HCT116 (cell line): Measurements from ENCODE around the gene SORCS2. TPM values are rescaled to one million over a fixed set of nuclear protein-coding genes. Genes with fewer than 3 reads are reported as not detected.

Experiments used
- ATAC-seq: fragments of 200-7000 bp; cut with Tn5 transposase; 2 replicates; pipeline ENCODE4 v1.9.1; 2020; ENCODE audit warnings: mild to moderate bottlenecking, moderate library complexity
- BruUV-seq: library from RNA; stranded (reverse); fragments of 400-500 nt; replicated peaks from 2 replicates; lab custom pipeline; 2021; lab: Mats Ljungman, UMichigan
- CTCF ChIA-PET: fragments of 300-600 bp; sonication (Branson Sonifier 250); formaldehyde crosslinking; loops from one replicate; lab custom pipeline; 2021; ENCODE audit warnings: antibody characterized with exemption; lab: Charles Lee
- POLR2A ChIA-PET: fragments of 300-600, 350-600 bp; sonication (Branson Sonifier 250); formaldehyde crosslinking; loops from one replicate; lab custom pipeline; 2021; ENCODE audit warnings: antibody characterized with exemption; lab: Charles Lee
- RAD21 ChIA-PET, 2 experiments: fragments of 300-600 bp; sonication (Branson Sonifier 250); formaldehyde crosslinking; loops; one replicate each; lab custom pipeline; 2023; ENCODE audit warnings: low total read pairs in 2 of 2; ENCODE audit not compliant: uncharacterized antibody in 2 of 2, unreplicated experiment in 2 of 2, low non-redundant PET in 1 of 2; lab: Charles Lee
- DNase-seq: peaks from one replicate; pipeline ENCODE4 v3.0.0-alpha.2; 2010; ENCODE audit warnings: low read depth, low spot score
- H2AFZ ChIP-seq: fragments of 200-600 bp; shearing (Covaris generic), sonication (generic); 2 replicates; pipeline ENCODE4 v1.6.1; 2017; ENCODE audit warnings: low read depth, mixed run types, mixed read lengths, antibody characterized with exemption, low read length; ENCODE audit not compliant: poor library complexity, severe bottlenecking
- H3K27ac ChIP-seq: 2 replicates; pipeline ENCODE4 v1.5.1; 2012; ENCODE audit warnings: low read depth, low read length
- H3K27me3 ChIP-seq: fragments of 200-600 bp; sonication (generic); 2 replicates; pipeline ENCODE4 v1.6.1; 2016; ENCODE audit warnings: mixed run types, low read length, mixed read lengths; ENCODE audit not compliant: insufficient read depth
- H3K36me3 ChIP-seq, 2 experiments: fragments of 200-500 bp in 1 of 2; fragments of 200-600 bp in 1 of 2; sonication (Bioruptor generic) in 1 of 2; sonication (generic) in 1 of 2; 2 replicates each; pipeline versions ENCODE4 v1.5.1 to v1.6.1; 2014 to 2016; ENCODE audit warnings: low read length in 2 of 2, inconsistent platforms in 1 of 2, mixed read lengths in 1 of 2, mixed run types in 1 of 2; ENCODE audit not compliant: insufficient read depth in 2 of 2, control insufficient read depth in 1 of 2
- H3K4me1 ChIP-seq, 2 experiments: fragments of 200-600 bp in 1 of 2; sonication (generic) in 1 of 2; 2 replicates each; pipeline versions ENCODE4 v1.5.1 to v1.6.1; 2012 to 2017; ENCODE audit warnings: low read length in 2 of 2, inconsistent platforms in 1 of 2, mild to moderate bottlenecking in 1 of 2, mixed read lengths in 1 of 2, mixed run types in 1 of 2, moderate library complexity in 1 of 2; ENCODE audit not compliant: insufficient read depth in 2 of 2, control insufficient read depth in 1 of 2
- H3K4me2 ChIP-seq: fragments of 200-600 bp; sonication (generic); 2 replicates; pipeline ENCODE4 v1.6.1; 2017; ENCODE audit warnings: mixed run types, low read length, mixed read lengths
- H3K4me3 ChIP-seq, 2 experiments: fragments of 200-600 bp in 1 of 2; sonication (generic) in 1 of 2; replicated peaks in 1 of 2; 2 replicates each; pipeline ENCODE4 v1.5.1; 2011 to 2016; ENCODE audit warnings: low read length in 2 of 2, control low read depth in 1 of 2, low read depth in 1 of 2, mild to moderate bottlenecking in 1 of 2, mixed read lengths in 1 of 2, mixed run types in 1 of 2
- H3K79me2 ChIP-seq: fragments of 200-600 bp; sonication (generic); 2 replicates; pipeline ENCODE4 v1.6.1; 2017; ENCODE audit warnings: mild to moderate bottlenecking, mixed run types, low read length, moderate library complexity, mixed read lengths; ENCODE audit not compliant: insufficient read depth
- H3K9ac ChIP-seq: fragments of 200-600 bp; sonication (generic); 2 replicates; pipeline ENCODE4 v1.6.1; 2016; ENCODE audit warnings: low read length, mixed read lengths
- H3K9me2 ChIP-seq: fragments of 200-600 bp; sonication (generic), shearing (Covaris generic); 2 replicates; pipeline ENCODE4 v1.6.1; 2017; ENCODE audit warnings: mixed run types, mild to moderate bottlenecking, moderate library complexity; ENCODE audit not compliant: insufficient read depth
- H3K9me3 ChIP-seq, 2 experiments: fragments of 200-500 bp in 1 of 2; fragments of 200-600 bp in 1 of 2; sonication (Bioruptor generic) in 1 of 2; sonication (generic) in 1 of 2; 2 replicates each; pipeline ENCODE4 v1.6.1; 2014 to 2017; ENCODE audit warnings: low read length in 2 of 2, mixed read lengths in 2 of 2, inconsistent platforms in 1 of 2, low read depth in 1 of 2, mild to moderate bottlenecking in 1 of 2, mixed run types in 1 of 2, moderate library complexity in 1 of 2; ENCODE audit not compliant: control insufficient read depth in 1 of 2, insufficient read depth in 1 of 2
- H4K20me1 ChIP-seq: fragments of 200-600 bp; sonication (generic), shearing (Covaris generic); 2 replicates; pipeline ENCODE4 v1.6.1; 2017; ENCODE audit warnings: mixed run types, mild to moderate bottlenecking, moderate library complexity; ENCODE audit not compliant: insufficient read depth
- ATF3 ChIP-seq: IDR thresholded peaks from 2 replicates; pipeline ENCODE4 v1.6.1; 2012
- CBX3 ChIP-seq: IDR thresholded peaks from 2 replicates; pipeline ENCODE4 v1.6.1; 2012; ENCODE audit warnings: low read depth
- EGR1 ChIP-seq: IDR thresholded peaks from 2 replicates; pipeline ENCODE4 v1.6.1; 2012; ENCODE audit warnings: low read depth
- ELF1 ChIP-seq: IDR thresholded peaks from 2 replicates; pipeline ENCODE4 v1.6.1; 2012; ENCODE audit warnings: low read depth, borderline replicate concordance
- EZH2 ChIP-seq: fragments of 200-600 bp; sonication (generic); IDR thresholded peaks from 2 replicates; pipeline ENCODE4 v1.6.1; 2017; ENCODE audit warnings: antibody characterized with exemption, mixed run types
- EZH2phosphoT487 ChIP-seq: fragments of 200-600 bp; IDR thresholded peaks from 2 replicates; pipeline ENCODE4 v1.6.1; 2018; ENCODE audit warnings: antibody characterized with exemption, borderline replicate concordance
- MAX ChIP-seq: IDR thresholded peaks from 2 replicates; pipeline ENCODE4 v1.6.1; 2012
- RAD21 ChIP-seq: IDR thresholded peaks from 2 replicates; pipeline ENCODE4 v1.6.1; 2012; ENCODE audit warnings: low read depth, mild to moderate bottlenecking
- REST ChIP-seq: IDR thresholded peaks from 2 replicates; pipeline ENCODE4 v1.6.1; 2012; ENCODE audit warnings: low read depth
- SIN3A ChIP-seq: IDR thresholded peaks from 2 replicates; pipeline ENCODE4 v1.6.1; 2012; ENCODE audit warnings: low read depth
- TCF7L2 ChIP-seq: IDR thresholded peaks from 2 replicates; pipeline ENCODE4 v1.7.0; 2011; ENCODE audit warnings: borderline replicate concordance, inconsistent platforms; ENCODE audit not compliant: insufficient read depth, insufficient read length; ENCODE audit errors: extremely low read depth
- YY1 ChIP-seq: IDR thresholded peaks from 2 replicates; pipeline ENCODE4 v1.6.1; 2011; ENCODE audit warnings: low read length, low read depth, moderate library complexity, mild to moderate bottlenecking; ENCODE audit not compliant: insufficient replicate concordance; ENCODE audit errors: extremely low read depth
- ZNF274 ChIP-seq: fragments of 200-500 bp; sonication (Bioruptor generic); IDR thresholded peaks from 2 replicates; pipeline ENCODE4 v1.6.1; 2014; ENCODE audit warnings: mild to moderate bottlenecking, low read depth, low read length, inconsistent platforms
- intact Hi-C: fragments of 100-400 bp; cut with micrococcal nuclease; formaldehyde crosslinking; loops from 2 replicates; pipeline ENCODE4 v1.10.0; 2022
- total RNA-seq: library from RNA; stranded (reverse); gene quantifications from one replicate; pipeline ENCODE4 v1.2.1, GENCODE V29; 2021; ENCODE audit not compliant: unreplicated experiment

SORCS2 gene
- total RNA-seq, 1 experiment from 2014 or later, result 0.37 TPM

GRCh38 chr4:7666744-7667143 lies 474.4 kb downstream of the SORCS2 start:
- CTCF ChIA-PET, result no interaction called here
- Histone ChIP-seq H3K27me3 (0 out of 2 replicates have a peak, but pooled peaks cover under 1% of the 10 kb centered on the region), H3K79me2 (no peaks in the 10 kb centered on the region), H3K4me1 (no peaks in the 10 kb centered on the region), H3K4me3 (no peak overlapping the region), H4K20me1 (no peaks in the 10 kb centered on the region), H3K4me2 (no peak overlapping the region), H3K27ac (no peak overlapping the region), H3K9me3 (no peaks in the 10 kb centered on the region), H3K9me2 (no peaks in the 10 kb centered on the region), H2AFZ (no peak overlapping the region), H3K9ac (no peak overlapping the region), H3K36me3 (no peaks in the 10 kb centered on the region)
- intact Hi-C loops, result no loop called here
- DNase-seq (no peak), ATAC-seq (no peak)
- RAD21 ChIA-PET, result no interaction called here
- POLR2A ChIA-PET, result no interaction called here
- BruUV-seq, result no TSS peak
- TF ChIP-seq ZNF274 (no peak), EZH2 (no peak), TCF7L2 (no peak), ELF1 (no peak), SIN3A (no peak), ATF3 (no peak), EGR1 (no peak), EZH2phosphoT487 (no peak), CBX3 (no peak)

- POLR2A ChIA-PET, result no interaction called here
- ATAC-seq (no peak), DNase-seq (no peak)
- peaks cover 16% of the 10 kb centered on the region for H3K27me3 ChIP-seq
- TF ChIP-seq EZH2phosphoT487, result no peak
- no peak for TF ChIP-seq MAX
- no peak for TF ChIP-seq YY1
- no peak for TF ChIP-seq ZNF274
- no peak for TF ChIP-seq EGR1
- no peak for TF ChIP-seq ELF1
- TF ChIP-seq RAD21, result no peak
- no peak for TF ChIP-seq REST
- H3K9me3 ChIP-seq, result no peaks in the 10 kb centered on the region
- no peak overlapping the region for H3K9ac ChIP-seq
- no peak overlapping the region for H3K4me3 ChIP-seq
- intact Hi-C loops, result no loop called here
- no peak overlapping the region for H3K4me2 ChIP-seq
- H3K9me2 ChIP-seq, result no peaks in the 10 kb centered on the region
- H3K79me2 ChIP-seq, result no peaks in the 10 kb centered on the region
- CTCF ChIA-PET, result no interaction called here
- no peaks in the 10 kb centered on the region for H3K36me3 ChIP-seq
- no peak overlapping the region for H2AFZ ChIP-seq
- H3K4me1 ChIP-seq, result no peaks in the 10 kb centered on the region
- H4K20me1 ChIP-seq, result no peaks in the 10 kb centered on the region
- RAD21 ChIA-PET, result no interaction called here
- no peak overlapping the region for H3K27ac ChIP-seq
- BruUV-seq, result no TSS peak
Observed at GRCh38 chr4:7668271-7668670, 475.9 kb downstream of the SORCS2 start.
